NCI-H460 (cell line): ENCODE measurements around the gene RABAC1. TPM values are rescaled to one million over a fixed set of nuclear protein-coding genes. Genes with fewer than 3 reads are reported as not detected.
"Not testable (repeated sequence)": the region's sequence is repeated elsewhere in the genome, so short reads cannot be mapped to it uniquely, and the experiment has no call there.

ENCODE experiments used
- DNase-seq: peaks from one replicate; pipeline ENCODE4 v3.0.0-alpha.2; 2016; ENCODE audit warnings: low read depth; ENCODE audit errors: extremely low read depth
- polyA plus RNA-seq: library from polyadenylated mRNA; depleted of rRNA; stranded (reverse); fragments of >200 nt; gene quantifications from 2 replicates; pipeline ENCODE4 v1.2.3, GENCODE V29; 2014; cell fraction: nucleus; rRNA removed
- total RNA-seq: library from RNA; depleted of rRNA; stranded (reverse); fragments of >200 nt; shearing (Covaris generic); gene quantifications from 2 replicates; pipeline ENCODE4 v1.2.3, GENCODE V29; 2014; rRNA removed

Gene RABAC1, protein sequence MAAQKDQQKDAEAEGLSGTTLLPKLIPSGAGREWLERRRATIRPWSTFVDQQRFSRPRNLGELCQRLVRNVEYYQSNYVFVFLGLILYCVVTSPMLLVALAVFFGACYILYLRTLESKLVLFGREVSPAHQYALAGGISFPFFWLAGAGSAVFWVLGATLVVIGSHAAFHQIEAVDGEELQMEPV
- 30.4 and 36.0 TPM in 2 replicates for total RNA-seq
- polyA plus RNA-seq = 85.0 and 92.3 TPM in 2 replicates

DNA sequence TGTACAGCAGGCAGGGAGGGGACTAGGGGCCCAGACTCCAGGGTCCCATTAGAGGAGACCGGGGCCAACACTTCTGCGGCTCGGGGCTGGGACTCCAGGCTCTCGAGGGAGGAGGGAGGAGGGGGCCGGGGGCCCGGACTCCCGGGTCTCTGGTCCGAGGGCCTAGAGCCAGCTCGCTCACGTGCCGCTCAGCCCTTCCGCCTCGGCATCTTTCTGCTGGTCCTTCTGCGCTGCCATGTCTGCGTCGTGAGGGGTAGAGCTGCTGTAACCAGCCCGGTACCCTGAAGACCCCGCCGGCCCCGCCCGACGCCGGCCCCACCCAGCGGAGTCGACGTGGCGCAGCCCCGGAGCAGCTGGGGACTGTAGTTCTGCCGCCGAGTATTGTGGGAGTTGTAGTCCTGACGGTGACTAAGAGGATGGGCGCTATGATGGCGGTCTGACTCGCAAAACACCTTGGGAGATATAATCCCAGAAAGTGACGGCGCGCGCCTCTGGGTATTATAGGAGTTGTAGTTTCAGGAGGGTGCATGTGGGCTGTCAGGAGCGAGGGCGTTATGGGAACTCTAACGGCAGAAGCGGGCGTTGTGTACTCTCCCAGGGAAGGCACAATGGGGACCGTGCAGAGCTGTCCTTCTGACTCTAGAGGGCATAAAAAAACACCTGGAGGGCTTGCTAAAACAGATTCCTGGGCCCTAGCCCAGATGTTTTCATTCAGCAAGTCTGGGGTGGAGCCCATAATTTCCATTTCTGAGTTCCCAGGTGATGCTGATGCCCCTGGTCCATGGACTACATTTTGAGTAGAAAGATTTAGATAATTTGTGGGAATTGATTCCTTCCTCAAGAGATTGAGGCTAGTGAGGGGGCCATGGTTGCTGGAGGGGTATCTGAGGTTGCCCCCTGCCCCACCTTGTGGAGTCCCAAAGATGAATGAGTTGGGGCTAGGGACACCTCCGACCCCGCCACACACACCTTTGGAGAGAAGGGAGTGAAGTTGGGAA, at the start of gene RABAC1:
RABAC1 (minus strand) TSS at position 266 of the 998 bp plus-strand sequence; CDS start at position 237, 29 bp downstream.
- DNase-seq = peak; percentile 78

DNA sequence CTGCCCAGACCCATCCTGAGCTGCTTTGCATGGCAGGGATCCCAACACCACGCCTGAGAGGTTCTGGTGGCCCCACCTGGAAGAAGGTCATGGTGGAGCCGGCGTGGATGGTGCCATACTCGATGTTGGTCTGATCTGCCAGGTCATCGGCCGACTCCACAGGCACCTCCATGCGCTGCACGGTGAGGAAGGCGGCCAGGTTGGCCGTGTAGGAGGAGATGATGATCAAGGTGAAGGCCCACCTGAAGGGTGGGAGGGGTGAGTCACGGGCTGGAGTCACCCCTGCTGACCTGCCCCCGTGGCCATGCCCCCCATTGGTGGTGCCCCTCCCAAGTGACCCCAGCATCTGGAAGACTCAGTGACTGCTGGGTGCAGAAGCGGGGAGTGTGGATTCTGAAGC, 47.4 kb upstream of the RABAC1 start:
- no peak for DNase-seq

DNA sequence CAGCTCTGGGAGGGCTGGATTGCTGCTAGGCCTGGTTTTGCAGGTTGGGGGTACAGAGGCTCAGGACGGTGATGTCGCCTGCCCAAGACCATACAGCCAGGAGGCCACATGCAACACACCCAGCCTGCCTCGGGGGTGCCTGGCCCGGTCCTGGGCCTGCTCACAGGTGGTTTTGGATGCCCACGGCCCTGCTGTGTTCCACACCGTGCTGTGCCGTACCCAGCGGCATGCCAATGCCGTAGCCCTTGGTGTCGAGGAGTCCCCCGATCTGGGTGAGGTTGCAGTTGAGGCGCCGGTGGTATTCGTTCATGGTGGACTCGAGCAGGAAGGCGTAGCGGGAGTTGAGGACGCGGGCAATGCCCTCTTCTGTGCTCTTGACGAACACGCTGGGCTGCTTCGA, 46.4 kb upstream of the RABAC1 start:
- no peak for DNase-seq

DNA sequence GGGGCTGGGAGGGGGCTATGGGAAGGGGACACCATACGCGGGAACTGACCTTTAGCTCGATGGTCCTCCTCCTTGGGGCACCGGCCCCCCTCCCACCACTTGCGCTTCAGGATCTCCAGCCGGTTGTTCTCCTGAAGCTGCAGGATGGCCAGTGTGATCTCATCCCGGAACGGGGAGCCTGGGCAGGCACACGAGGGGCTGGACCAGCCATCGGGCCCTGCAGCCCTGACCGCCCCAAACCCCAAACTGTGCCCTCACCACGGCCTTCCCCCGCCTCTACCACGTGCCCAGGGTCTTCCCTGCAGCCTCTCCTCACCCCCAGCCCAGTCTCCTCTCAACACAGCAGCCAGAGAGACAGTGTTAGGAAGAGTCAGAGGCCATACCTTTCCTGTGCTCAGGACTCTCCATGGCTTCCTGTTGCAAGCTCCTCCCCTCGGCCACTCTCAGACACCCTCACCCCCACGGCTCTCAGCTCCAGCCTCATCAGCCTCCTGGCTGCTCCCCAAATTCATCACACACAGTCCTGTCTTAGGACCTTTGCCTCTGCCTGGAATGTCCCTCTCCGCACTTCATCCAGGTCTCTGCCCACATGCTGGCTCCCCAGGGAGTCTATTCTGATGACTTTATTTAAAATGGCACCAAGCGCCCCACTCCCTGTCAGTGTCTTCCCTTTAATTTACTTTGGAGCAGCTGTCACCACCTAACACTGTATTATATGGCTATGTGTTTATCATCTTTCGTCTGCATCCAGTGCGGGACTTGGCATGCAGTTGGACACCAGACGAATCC, 44.6 kb upstream of the RABAC1 start:
- DNase-seq = no peak

DNA sequence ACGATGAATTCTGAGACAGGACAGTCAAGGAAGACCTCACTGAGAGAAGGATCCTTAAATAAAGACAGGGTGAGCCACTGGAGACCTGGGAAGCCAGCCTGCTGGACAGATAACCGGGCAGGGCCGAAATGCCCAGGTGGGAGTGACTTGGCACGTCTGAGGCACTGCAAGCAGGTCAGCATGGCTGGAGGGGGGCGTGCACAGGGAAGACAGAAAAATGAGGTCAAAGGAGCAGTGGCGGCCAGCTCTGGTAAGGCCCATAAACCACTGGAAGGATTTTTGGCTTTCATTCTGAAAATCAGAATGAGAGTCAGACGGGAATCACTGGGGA, 40.7 kb upstream of the RABAC1 start:
- no peak for DNase-seq

DNA sequence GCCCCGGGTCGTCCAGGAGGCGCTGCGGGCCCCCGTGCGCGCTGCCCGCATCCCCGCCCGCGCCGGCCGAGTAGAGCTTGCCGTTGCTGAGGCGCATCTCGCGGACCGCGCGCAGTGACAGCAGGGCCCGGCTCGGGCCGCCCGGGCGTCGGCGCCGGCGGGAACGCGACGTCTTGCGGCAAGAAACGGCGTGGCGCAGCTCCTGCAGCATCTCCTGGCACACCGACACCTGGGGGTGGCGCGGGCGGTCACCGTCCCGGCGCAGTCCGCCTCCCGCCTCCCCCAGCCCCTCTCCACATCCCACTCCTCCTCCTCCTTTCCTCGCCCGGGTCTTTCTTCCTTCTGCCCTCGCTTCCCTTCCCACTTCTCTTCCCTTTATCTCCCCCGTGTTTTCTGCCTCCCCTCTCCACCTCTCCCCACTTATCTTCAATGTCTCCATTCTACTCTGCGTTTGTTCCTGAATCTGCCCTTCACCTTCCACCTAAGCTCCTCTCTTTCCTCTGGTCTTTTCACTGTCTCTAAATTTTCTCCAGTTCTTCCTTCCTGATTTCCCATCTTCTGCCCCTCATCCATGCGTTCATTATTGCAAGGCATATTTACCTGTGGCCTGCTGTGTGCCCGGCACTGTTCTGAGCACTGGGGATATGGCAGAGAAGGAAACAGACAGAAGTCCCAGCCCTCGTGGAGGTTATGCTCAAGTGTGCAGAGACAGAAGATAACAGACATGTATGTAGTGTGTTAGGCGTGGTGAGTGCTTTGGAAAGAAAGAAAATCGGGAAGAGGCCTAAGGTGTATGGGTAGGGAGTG, 40.2 kb upstream of the RABAC1 start:
- no peak for DNase-seq

DNA sequence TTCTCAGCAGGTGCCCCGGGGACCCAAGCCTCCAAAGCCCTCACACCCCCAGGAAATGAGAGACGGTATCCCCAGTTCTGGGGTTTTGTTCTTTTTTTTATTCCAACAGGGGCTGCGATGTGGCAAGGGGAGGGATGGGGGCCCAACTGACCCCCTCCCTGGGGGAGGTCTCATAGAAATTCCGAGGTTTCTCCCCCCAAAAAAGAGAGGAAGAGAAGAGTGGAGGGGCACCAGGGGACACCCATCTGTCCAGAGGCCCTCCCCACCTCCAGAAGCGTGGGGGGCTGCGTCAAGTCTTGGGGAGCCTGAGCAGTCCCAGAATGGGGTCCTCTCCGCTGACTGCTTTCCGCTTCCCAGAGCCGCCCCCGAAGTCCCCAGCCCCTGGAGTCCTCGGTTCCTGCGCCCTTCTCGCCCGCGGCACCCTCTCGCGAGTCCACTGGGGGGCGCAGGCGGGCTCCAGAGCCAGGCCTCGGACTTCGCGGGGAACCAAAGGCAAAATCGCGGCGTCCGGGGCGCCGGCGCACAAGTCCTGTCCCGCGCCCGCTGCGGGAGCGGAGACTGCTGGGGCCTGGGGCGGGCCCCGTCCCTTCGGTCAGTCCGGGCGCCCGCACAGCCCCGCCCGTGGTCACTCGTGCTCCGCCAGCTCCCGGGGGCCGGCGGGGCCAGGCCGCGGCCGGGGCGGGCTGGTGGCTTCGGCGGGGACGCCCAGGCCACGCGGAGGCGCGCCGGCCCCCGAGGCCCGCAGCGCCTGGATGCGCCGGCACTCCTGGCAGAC, 39.3 kb upstream of the RABAC1 start:
- peak; percentile 29 for DNase-seq

DNA sequence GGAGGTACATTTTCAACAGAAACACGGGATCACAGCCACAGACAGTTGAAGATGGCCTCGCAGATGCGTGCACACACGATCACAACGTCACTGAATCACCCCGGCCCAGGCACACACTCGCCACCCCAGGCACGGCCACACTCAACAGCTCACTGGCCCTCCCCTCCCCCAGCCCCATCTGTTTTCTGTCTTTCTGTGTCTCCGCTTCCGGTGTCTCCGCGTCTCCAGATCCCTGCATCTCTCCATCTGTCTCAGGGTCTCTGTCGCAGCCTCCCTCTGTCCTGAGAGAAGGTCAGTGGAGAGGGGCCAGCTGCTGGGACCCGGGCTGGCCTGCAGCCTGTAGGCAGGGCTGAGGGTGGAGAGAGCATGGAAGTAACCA, 38.7 kb upstream of the RABAC1 start:
- DNase-seq = no peak

DNA sequence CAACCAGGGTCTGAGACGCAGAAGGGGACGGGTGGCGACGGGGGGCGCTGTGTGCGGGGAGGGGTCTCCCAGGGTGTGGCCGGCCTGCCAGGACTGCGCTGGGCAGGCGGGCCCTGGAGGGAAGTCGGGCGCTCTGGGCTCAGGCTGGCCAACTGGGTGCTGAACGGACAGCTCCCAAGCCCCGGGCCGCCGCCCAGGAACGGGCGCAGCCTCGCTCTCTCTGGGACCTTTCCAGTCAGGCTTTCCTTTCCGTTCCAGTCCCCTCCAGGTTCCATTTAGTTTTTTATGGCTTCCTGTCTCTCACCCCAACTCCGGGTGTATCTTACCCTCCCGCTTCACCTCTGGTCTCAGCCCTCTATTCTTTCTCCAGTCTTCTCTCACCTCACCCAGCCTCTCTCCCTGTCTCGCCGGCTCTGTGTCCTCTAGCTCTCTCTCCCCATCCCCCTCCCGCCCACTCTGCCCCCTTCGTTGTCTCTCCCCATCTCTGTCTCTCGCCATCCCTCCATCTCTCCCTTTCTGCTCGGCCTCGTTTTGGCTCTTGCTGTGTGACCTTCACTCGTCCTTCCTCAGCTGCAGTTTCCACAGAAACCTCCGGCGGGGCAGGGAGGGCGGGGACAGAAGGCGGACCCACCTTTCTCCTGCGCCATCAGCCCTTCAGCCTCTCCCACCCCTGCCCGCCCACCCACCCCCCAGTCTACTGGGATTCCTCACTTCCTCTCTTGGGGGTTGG, 38.2 kb upstream of the RABAC1 start:
- DNase-seq = peak; percentile 33

DNA sequence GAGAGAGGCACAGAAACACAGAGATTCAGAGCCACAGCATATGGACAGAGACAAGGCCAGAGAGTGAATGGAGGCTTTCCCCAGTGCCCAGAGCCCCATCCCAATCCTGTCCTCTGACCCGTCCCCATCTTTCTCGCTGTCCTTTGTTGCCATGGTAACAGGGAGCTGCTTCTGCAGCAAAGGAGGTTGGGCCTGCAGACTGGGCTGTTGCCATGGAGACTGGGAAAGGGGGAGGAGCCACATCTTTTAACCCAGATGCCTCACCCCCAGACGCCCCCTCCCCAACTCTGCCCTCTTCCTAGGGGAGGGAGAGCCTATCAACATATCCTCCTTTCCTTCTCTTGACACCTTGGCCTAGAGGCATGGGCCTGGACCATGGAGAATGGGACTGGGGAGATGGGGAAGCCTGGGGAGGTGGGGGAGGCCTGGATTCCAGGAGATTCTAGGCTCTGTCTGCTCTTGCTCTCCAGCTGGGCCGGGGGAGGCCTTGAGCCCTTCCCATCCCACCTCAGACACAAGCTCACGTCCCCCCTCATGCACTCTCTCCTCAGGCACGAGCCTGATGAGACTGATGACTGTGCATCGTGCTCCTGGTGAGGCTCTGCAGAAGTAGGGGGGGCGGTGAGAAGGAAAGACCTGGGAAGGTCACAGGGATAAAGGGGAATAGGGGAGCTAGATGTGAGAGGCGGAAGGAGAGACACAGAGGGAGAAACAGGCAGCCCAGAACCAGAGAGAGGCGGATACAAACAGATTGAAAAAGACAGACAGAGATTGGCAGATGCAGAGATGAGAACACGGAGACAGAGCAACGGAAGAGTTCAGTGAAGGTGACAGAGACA, 37.1 kb upstream of the RABAC1 start:
- no peak for DNase-seq

DNA sequence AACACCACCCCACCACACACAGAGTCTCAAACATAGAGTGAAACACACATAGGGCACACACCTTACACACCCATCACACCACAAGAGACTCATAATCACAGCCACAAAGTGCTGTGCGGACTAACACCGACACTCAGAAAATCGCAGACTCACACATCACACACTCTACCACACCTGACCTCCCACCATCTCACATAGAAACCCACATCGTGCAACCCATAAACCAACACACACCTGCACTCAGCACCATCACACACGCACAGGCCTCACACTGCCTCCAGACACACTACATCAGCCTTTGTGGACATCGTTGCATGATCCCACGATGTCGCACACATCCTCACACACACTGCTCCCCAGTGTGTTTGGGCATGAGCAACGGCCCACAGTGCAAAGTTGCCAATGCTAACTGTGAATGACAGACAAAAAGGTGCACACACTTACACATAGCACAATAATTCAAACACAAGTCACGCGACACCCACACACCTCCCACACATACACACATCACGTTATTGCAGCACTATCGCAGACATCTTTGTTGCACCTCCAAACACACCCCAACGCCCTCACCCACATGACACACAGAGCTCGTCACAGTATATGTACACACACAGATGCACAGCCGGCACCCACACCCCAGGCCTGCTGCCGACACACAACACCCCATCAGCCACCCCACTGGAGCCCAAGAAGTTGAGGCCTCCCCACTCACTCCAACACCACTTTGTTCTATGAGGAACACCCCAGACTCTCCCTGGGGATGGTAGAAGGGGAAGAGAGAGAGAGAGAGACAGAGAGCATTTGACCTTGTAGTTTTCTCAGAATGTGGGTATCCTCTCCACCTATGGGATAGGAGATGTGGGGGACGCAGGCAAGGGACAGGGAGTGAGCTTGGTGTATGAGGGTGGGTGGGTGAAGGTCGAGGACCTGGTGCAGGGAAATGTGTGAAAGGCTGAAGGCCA, 36.2 kb upstream of the RABAC1 start:
- DNase-seq = no peak

DNA sequence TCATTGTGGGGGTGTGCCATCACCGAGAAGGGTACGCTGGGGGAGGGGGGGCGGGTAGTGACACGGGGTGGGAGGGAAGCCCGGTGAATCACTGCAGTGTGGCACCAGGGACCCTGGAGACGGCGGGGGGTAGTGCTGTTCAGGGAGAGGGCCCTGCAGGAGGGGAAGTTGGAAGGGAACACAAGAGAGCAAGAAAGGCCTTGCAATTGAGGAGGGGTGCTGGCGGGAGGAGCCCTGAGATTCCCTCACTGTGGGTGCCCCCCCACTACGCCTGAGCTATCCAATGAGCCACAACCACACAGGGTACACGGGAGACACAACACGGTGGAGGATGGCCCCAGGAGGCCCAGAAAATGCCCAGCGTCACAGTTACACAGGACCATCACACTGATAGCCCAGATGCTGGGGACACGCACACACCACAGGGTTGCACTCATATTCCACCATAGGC, 35.4 kb upstream of the RABAC1 start:
- no peak for DNase-seq

DNA sequence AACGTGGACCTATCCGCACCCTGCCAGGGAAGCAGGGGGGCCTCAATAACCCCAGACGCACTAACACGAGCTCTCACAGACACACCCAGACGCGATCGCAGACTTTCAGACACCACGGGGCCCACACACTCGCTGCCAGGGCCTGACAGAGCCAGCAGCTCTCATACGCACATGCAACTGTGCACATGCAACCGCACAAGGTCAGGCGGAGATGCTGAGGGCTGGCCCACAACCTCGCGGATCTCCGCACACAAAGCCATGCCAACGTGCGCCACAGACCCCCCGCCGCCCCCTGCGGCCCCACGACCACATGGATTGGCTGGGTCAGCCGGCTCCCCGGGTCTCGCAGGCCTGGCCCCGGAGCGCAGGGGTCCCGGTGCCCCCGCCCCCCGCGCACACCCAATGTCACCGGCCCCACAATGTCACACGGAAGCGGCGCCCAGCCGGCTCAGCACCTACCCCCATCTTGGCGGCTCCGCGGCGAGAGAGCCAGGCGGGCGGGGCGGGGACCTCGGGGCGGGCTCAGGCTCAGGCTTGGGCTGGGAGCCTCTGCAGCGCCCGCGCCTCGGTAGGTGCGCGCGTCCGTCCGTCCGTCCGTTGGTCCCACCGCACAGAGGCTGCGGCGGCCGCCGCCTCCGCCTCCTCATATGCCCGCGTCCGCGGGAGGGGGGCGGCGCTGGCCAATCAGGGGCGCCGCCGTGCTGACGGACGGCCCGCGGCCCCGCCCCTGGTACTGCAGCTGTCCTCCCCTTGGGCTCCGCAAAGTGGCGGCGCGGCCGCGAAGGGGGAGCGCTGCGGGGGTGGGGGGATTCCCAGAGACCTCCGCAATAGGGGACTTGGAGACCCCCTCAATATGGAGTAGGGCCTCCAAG, 34.7 kb upstream of the RABAC1 start, which contains the start of gene ATP1A3:
ATP1A3 (minus strand) TSS at position 619 of the 872 bp plus-strand sequence; CDS start at position 465, 154 bp downstream.
- peak; percentile 25 for DNase-seq

DNA sequence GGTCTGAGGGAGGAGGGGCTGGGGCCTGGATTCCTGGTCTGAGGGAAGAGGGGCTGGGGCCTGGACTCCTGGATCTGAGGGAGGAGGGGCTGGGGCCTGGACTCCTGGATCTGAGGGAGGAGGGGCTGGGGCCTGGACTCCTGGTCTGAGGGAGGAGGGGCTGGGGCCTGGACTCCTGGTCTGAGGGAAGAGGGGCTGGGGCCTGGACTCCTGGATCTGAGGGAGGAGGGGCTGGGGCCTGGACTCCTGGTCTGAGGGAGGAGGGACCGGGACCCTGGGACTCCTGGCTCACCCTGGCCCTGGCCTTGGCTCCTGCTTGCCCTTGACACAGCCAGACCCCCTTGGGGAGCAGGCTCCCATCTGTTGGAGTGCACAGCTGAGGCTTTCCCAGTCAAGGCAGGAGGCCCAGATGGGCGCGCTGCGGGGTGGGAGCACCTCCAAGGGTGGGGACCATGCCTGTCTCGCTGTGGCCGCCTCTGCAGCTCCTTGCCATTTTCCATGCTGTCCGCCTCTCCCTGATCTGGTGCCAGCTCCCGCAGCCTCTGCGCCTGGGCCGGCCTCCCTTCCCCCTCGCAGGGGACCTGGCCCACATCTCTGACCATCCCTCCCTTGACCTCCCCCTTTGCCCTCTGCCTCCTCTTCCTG, 32.9 kb upstream of the RABAC1 start:
- DNase-seq = not testable (repeated sequence)

DNA sequence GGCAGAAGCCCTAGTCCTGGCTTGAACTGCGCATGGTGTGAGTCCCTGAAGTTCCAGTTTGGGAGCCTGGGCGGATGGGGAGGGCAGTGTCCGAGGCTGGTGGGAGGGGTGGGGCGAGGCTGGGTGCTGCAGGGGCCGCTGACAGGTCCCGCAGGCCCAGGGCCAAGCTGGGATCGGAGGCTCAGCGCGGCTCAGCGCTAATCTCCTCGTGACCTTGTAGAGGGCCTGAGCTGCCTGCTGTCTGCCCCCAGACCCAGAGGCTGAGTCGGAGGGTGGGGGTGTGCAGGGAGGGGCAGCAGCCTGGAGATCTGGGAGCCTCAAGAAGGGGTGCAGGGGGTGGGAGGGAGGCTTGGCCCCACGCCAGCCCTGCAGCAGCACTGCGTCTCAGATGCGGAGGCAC, 31.9 kb upstream of the RABAC1 start:
- DNase-seq = no peak
